Measurements from ENCODE around the gene FAM120A.

The FAM120A gene

GRCh38 chr9:93597871-93598646 lies 146.6 kb downstream of the FAM120A start:
- DNase-seq, result no peak

- no peak for DNase-seq
These were observed 147.3 kb downstream of the FAM120A start for GRCh38 chr9:93598647-93599241.

GRCh38 chr9:93599571-93600403 lies 148.3 kb downstream of the FAM120A start:
- no peak for DNase-seq

GRCh38 chr9:93600504-93600903 lies 149.0 kb downstream of the FAM120A start:
- peak; percentile 67 for DNase-seq

GRCh38 chr9:93601063-93601462 lies 149.6 kb downstream of the FAM120A start:
- DNase-seq, result no peak

- DNase-seq, result no peak
These were observed 150.2 kb downstream of the FAM120A start for GRCh38 chr9:93601666-93602065.

GRCh38 chr9:93603011-93603410 lies 151.5 kb downstream of the FAM120A start:
- DNase-seq, result no peak

GRCh38 chr9:93603906-93604326 lies 152.4 kb downstream of the FAM120A start:
- DNase-seq, result no peak

- no peak for DNase-seq
These were observed 154.7 kb downstream of the FAM120A start for GRCh38 chr9:93606187-93606586.

GRCh38 chr9:93610206-93610605 lies 158.7 kb downstream of the FAM120A start:
- DNase-seq, result no peak

GRCh38 chr9:93612052-93612795 lies 160.7 kb downstream of the FAM120A start:
- no peak for DNase-seq

GRCh38 chr9:93612796-93613154 lies 161.3 kb downstream of the FAM120A start:
- DNase-seq, result no peak

- DNase-seq, result no peak
These were observed 161.7 kb downstream of the FAM120A start for GRCh38 chr9:93613174-93613573.

GRCh38 chr9:93613791-93614190 lies 162.3 kb downstream of the FAM120A start:
- no peak for DNase-seq

GRCh38 chr9:93614830-93615468 lies 163.5 kb downstream of the FAM120A start:
- no peak for DNase-seq
